Head of caudate nucleus (tissue), 42 donors: ENCODE data around the gene GSE1.

Experiments
- DNase-seq, 42 donors: peaks; one replicate each; pipeline versions ENCODE4 v3.0.0 to v3.0.0-alpha.2; 2020 to 2021; ENCODE audit warnings: mixed read lengths in 7 of 42
- intact Hi-C: fragments of 100-400 bp; cut with DNase I; formaldehyde crosslinking; loops from one replicate; pipeline ENCODE4 v1.15.0; 2022

The GSE1 gene

DNA sequence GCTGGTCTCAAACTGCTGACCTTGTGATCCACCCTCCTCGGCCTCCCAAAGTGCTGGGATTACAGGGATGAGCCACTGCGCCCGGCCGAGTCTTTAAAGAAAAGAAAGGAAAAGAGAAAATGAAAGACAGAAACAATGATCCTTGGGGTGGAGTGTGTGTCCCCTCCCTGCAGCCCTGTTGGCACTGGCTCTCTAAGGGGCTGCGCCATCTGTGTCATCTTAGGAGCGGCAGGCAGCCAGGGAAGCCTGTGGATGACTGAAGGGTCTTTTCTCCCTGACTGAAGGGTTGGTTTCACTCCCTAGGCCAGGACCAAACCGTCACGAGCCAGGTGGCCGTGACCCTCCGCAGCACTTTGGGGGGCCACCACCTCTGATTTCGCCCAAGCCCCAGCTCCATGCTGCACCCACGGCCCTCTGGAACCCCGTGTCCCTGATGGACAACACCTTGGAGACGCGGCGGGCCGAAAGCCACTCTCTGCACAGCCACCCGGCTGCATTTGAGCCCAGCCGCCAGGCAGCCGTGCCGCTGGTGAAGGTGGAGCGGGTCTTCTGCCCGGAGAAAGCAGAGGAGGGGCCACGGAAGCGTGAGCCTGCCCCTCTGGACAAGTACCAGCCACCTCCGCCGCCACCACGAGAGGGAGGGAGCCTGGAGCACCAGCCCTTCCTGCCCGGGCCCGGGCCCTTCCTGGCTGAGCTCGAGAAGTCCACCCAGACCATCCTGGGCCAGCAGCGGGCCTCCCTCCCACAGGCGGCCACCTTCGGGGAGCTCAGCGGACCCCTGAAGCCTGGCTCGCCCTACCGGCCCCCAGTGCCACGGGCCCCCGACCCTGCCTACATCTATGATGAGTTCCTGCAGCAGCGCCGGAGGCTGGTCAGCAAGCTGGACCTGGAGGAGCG, 48.0 kb downstream of the GSE1 start:
- intact Hi-C loops, result no loop called here
- no peak for DNase-seq

GRCh38 chr16:85661740-85662481, 48.8 kb downstream of the GSE1 start:
- intact Hi-C loops, result no loop called here
- DNase-seq, result peak in 1 of 42 donors; percentile 8

DNA sequence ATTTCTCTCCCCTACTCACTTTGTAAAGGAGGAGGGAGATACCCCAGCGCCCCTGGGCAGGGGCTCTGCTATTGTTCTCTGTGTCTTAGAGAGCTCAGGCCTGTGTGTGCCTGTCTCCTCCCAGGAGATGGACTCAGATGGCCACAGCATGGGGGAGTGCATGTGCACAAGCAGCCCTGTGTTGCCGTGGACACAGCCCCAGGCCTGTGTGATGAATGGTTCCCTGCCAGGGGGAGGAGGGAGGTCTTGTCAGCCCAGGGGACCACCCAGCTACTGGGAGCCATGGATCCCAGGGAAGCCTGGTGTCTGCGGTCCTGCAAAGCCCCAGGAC, 49.3 kb downstream of the GSE1 start:
- DNase-seq, result no peak
- intact Hi-C loops, result no loop called here

- intact Hi-C loops, result no loop called here
- no peak for DNase-seq
Measured at GRCh38 chr16:85662976-85663830, 50.1 kb downstream of the GSE1 start.

GRCh38 chr16:85663891-85664321, 50.8 kb downstream of the GSE1 start:
- intact Hi-C loops, result no loop called here
- no peak for DNase-seq

GRCh38 chr16:85664580-85665372, 51.7 kb downstream of the GSE1 start:
- DNase-seq, result peak in 2 of 42 donors; percentile 34 to 37
- intact Hi-C loops, result no loop called here

DNA sequence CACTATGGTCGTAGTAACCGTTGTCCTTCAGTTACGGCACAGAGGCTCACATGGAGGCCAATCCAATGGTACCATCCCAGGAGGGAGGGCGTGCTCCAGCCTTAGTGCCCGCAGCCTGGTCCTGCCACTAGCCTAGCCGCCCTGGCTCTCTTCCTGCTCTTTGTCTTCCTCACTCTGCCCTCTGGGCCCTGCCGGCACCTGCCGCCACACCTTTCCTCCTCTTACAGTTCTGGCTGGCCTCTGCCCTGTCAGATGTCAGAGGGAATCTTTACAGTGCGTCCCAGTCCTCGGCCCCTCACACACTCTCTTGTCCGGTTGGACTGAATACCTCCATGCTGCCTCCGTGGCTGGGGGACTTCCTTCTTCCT, 52.2 kb downstream of the GSE1 start:
- intact Hi-C loops, result no loop called here

GRCh38 chr16:85665929-85666328, 52.8 kb downstream of the GSE1 start:
- peak in 3 of 42 donors; percentile 36 to 62 (median 56) for DNase-seq
- intact Hi-C loops, result no loop called here

More for the DNA sequence above, 52.2 kb downstream of the GSE1 start:
- DNase-seq, result no peak

- intact Hi-C loops, result no loop called here
- DNase-seq, result no peak
Measured at GRCh38 chr16:85667261-85667660, 54.1 kb downstream of the GSE1 start.

- intact Hi-C loops, result no loop called here
Measured at GRCh38 chr16:85667841-85668413, 54.8 kb downstream of the GSE1 start.

GRCh38 chr16:85668676-85669424, 55.7 kb downstream of the GSE1 start:
- DNase-seq, result no peak
- intact Hi-C loops, result no loop called here

More at GRCh38 chr16:85667841-85668413, 54.8 kb downstream of the GSE1 start:
- no peak for DNase-seq

GRCh38 chr16:85670840-85671239, 57.7 kb downstream of the GSE1 start:
- DNase-seq, result no peak
- intact Hi-C loops, result no loop called here

DNA sequence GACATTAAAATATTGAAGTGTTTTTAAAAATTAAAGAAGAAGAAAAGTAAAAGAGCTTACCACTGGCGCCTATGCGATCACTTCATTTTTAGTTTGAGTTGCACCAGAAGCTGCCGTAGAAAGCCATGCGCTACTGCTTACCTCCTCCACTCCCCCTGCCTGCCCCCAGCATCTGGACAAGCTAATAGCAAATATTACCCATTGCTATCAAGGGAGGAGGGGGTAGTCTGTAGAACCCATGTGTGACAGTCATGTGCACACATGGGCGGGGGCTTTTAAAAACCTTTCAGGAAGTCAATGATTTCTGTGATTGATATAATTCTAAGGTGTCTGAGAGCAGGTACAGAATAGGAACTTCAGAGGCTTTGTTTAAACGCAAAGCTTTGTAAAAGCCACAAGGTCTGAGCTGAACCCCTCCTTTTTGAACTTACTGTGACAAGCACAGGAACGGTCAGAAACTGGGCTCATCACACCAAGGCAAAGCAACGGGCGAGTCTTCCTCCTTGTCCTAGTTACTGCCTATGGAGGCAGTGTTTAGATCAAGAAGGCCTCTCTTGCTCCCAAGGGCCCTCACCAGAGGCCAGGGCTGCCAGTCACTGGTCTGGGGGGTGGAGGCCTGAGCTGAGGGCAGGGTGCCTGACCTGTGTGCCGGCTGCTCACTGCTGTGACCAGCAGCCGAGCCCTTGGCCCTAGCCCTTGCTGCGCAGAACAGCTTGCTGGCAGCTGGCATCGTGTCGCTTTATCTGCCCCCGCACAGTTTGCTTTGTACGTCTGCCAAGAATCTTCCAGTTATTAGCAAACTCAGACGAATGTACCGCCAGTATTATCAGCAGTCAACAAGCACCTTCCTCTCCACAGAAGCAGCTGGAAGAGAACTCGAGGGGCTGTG, 60.7 kb downstream of the GSE1 start:
- no peak for DNase-seq

DNA sequence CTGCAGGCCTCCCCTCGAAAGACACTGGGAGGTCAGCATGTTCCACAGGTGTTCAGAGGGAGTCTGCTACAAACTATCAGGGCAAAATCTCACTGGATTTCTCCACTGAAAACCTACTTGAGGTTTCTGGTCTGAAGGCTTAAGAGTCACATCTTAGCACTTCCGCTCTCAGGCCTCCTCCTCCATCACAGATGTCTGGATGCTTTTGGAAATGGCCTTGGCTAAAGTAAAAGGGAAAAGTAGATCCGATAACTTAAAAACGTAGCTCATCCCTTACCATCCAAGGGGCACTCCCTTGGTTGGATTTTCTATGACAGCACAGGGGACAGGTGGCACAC, 61.3 kb downstream of the GSE1 start:
- DNase-seq, result no peak

More for the DNA sequence above, 60.7 kb downstream of the GSE1 start:
- intact Hi-C loops, result no loop called here

GRCh38 chr16:85674828-85675227, 61.7 kb downstream of the GSE1 start:
- DNase-seq, result no peak
- intact Hi-C loops, result no loop called here

More for the DNA sequence above, 61.3 kb downstream of the GSE1 start:
- intact Hi-C loops, result no loop called here

- intact Hi-C loops, result no loop called here
- DNase-seq, result peak in 2 of 42 donors; percentile 42 to 58
Measured at GRCh38 chr16:85675251-85675874, 62.2 kb downstream of the GSE1 start.
